GM19025 (cell line): ENCODE data around the gene C13orf46.

Experiments used
- ATAC-seq: cut with Tn5 transposase; IDR thresholded peaks from one replicate; pipeline ENCODE4 v1.9.1; 2021; ENCODE audit warnings: mild to moderate bottlenecking, low read depth, moderate library complexity; ENCODE audit not compliant: unreplicated experiment

C13orf46 gene

GRCh38 chr13:113972451-113973217 is 1.2 kb downstream of the C13orf46 start:
- ATAC-seq = no peak

- ATAC-seq = no peak
These were observed 2.2 kb downstream of the C13orf46 start for GRCh38 chr13:113971471-113972231.

GRCh38 chr13:113970810-113971470 is 2.9 kb downstream of the C13orf46 start:
- no peak for ATAC-seq

- ATAC-seq = no peak
These were observed 3.8 kb downstream of the C13orf46 start for GRCh38 chr13:113969973-113970611.

GRCh38 chr13:113969311-113969972 is 4.4 kb downstream of the C13orf46 start:
- no peak for ATAC-seq

GRCh38 chr13:113968463-113969310 is 5.2 kb downstream of the C13orf46 start:
- no peak for ATAC-seq

GRCh38 chr13:113967729-113968462 is 6.0 kb downstream of the C13orf46 start:
- no peak for ATAC-seq

- no peak for ATAC-seq
These were observed 6.6 kb downstream of the C13orf46 start for GRCh38 chr13:113967206-113967720.

- no peak for ATAC-seq
These were observed 7.7 kb downstream of the C13orf46 start for GRCh38 chr13:113965968-113966884.

- no peak for ATAC-seq
These were observed 8.4 kb downstream of the C13orf46 start for GRCh38 chr13:113965383-113965874.

- no peak for ATAC-seq
These were observed 9.5 kb downstream of the C13orf46 start for GRCh38 chr13:113964251-113964995.

GRCh38 chr13:113963376-113963775 is 10.5 kb downstream of the C13orf46 start:
- ATAC-seq = no peak

- ATAC-seq = no peak
These were observed 10.9 kb downstream of the C13orf46 start for GRCh38 chr13:113962975-113963374.

- no peak for ATAC-seq
These were observed 11.5 kb downstream of the C13orf46 start for GRCh38 chr13:113962386-113962785.

- ATAC-seq = no peak
These were observed 13.5 kb downstream of the C13orf46 start for GRCh38 chr13:113960276-113960948.

- ATAC-seq = no peak
These were observed 14.7 kb downstream of the C13orf46 start for GRCh38 chr13:113959198-113959597.
